ENCODE results near the gene FBXO10.
A peak's percentile ranks its signal among the peaks of the same experiment; 100 is the strongest.
"Not testable (repeated sequence)": the region's sequence is repeated elsewhere in the genome, so short reads cannot be mapped to it uniquely, and the experiment has no call there.

The FBXO10 gene, protein sequence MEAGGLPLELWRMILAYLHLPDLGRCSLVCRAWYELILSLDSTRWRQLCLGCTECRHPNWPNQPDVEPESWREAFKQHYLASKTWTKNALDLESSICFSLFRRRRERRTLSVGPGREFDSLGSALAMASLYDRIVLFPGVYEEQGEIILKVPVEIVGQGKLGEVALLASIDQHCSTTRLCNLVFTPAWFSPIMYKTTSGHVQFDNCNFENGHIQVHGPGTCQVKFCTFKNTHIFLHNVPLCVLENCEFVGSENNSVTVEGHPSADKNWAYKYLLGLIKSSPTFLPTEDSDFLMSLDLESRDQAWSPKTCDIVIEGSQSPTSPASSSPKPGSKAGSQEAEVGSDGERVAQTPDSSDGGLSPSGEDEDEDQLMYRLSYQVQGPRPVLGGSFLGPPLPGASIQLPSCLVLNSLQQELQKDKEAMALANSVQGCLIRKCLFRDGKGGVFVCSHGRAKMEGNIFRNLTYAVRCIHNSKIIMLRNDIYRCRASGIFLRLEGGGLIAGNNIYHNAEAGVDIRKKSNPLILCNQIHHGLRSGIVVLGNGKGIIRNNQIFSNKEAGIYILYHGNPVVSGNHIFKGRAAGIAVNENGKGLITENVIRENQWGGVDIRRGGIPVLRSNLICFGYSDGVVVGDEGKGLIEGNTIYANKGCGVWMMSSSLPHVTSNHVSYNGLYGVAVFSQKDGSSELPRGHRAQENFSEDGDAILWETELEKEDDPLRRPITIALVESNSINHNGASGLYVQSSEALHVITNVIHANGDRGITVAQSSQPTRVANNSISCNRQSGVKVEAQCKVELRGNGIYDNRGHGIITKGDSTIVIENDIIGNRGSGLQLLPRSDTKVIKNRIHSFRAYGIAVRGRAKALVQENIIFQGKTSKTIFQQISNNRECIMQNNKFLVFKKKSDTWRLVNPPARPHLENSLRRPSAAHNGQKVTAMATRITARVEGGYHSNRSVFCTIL

DNA sequence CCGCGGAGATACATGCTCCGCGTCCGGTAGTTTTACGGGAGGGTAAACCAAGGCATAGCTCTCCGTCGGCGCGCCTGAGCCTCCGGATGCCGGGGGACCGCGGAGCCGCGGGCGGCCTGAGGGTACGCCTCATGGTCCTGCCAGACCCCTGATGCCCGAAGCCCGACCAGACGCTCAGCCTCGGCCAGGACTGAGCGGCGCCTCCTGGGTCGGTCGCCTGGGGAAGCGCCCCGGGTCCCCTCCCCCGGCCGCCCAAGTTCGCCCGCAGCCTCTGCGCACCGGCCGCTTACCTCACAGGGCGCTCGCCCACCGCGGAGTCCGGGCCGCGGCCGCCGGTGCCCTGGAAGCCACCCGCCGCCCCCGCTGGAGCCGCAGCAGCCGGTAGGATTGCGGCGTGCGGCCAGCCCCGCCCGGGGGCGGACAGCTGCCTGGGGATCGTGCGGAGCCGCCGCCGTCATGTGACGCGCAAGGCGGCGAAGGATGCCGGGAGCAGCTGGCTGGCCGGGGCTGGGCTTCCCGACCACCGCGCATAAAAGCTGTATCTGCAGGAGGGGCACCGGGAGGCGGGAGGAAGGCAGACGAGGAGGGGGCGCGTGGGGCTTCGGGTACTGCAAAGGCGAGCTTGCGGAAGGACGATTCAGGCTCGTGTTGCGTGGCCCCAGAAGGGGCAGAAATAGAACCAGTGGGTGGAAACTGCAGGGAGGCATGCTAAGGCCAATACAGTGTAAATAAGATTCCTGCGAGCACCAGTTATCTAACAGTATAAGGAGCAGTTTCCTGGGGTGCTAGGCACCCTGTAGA is at the start of gene FBXO10:
TSS of gene FBXO10 (minus strand) at position 460 of the 801 bp plus-strand sequence. CDS start 34,612 bp downstream, outside the sequence.
- no peak for DNase-seq (ENCODE audit: low read depth)

DNA sequence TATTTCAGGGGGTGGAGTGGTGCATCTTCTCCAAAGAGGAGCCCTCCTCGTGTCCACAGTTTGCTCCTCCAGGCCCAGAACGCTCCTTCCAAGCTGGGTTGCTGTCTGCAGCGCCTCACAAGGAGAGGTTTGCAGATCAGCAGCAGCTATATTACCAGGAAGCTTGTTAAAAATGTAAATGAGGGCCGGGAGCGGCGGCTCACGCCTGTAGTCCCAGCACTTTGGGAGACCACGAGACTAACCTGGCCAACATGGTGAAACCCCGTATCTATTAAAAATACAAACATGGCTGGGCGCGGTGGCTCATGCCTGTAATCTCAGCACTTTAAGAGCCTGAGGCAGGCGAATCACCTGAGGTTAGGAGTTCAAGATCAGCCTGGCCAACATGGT is 49.6 kb upstream of the FBXO10 start:
- DNase-seq (ENCODE audit: low read depth): no peak

DNA sequence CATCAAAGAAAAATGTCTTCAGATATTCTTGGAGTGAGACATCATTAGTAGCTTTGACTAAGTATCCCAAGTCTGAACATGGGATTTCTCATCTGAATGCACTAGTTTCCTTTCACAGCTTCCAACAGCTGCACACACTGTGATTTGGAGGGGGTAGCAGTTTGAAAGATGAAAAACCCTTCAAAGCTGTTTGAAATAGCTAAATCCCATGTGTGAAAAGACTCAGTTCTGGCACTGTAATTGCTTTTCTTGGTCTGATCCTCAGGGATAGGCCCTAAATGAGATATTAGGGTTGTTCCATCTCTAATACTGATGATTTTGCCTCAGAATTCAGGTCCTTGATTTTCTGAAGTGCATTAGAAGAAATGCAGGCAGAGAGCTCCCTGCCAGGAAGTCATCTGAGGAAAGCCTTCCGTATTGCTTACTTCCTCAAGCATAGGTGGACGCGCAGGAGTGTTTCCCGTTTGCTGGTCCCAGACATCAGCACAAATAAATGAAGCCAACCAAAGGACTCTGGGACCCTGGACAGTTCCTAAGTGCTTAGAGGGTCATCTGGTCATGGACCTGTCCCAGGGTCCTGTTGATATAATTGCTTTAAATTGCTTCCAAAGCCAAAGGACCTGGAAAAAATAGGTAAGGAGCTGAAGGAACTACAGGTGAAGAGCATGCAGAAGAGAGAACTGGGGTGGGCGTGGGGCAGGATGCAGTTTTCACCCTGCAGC is 49.0 kb upstream of the FBXO10 start:
- no peak for DNase-seq (ENCODE audit: low read depth)

DNA sequence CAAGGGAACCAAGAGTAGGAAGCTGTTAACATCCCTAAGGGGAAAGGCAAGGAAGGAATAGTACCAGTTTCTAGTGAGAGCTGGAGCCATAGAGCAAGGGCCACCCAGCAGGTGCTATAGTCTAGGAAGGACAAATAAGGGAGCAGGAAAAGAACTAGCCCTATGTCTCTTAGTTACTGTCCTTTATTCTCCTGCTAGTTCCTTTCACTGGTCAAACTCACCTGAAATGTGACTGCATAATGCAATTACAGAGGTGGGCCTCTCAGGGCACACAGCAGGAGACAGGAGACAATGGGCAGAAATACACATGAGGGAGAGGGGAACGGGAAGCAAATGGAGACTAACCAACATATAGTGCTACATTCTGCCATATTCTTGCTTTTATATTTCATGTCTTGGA is 47.9 kb upstream of the FBXO10 start:
- DNase-seq (ENCODE audit: low read depth): no peak

DNA sequence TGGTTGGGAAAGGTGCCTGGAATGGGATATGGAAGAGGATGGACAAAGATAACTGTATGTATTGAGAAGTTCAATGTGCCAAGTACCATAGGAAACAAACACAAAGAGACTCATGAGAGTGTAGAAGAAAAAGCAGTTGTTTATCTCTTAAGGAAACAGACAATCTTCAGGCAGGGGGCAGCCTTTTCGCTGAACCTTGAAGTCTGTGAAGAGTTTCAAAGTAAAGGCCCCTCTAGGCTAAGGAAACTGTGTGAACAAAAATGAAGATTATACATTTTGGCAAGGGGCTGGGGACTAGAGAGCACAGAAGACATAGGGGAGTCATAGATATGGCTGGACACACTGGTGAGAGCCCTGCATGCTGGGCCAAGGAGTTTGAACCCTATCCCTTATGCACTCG is 47.1 kb upstream of the FBXO10 start:
- no peak for DNase-seq (ENCODE audit: low read depth)

DNA sequence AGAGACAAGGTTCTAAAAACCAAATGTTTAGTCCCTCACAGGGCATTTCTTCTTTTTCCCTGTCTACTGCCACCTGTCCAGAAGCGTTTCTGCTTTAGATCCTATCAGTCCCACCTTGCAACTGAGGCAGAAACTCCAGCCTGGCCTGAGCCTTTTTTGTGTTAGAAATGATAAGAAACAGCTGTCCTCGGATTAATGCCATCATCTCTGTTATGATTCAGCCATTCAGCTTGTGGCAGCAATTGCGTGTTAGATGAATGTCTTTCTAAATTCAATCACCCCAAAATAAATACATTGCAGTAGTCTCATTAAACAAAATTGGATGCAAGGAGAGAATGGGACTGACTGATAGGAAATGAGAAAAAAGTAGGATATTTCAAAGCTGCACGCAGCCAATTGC is 46.3 kb upstream of the FBXO10 start:
- DNase-seq (ENCODE audit: low read depth): peak; percentile 52

DNA sequence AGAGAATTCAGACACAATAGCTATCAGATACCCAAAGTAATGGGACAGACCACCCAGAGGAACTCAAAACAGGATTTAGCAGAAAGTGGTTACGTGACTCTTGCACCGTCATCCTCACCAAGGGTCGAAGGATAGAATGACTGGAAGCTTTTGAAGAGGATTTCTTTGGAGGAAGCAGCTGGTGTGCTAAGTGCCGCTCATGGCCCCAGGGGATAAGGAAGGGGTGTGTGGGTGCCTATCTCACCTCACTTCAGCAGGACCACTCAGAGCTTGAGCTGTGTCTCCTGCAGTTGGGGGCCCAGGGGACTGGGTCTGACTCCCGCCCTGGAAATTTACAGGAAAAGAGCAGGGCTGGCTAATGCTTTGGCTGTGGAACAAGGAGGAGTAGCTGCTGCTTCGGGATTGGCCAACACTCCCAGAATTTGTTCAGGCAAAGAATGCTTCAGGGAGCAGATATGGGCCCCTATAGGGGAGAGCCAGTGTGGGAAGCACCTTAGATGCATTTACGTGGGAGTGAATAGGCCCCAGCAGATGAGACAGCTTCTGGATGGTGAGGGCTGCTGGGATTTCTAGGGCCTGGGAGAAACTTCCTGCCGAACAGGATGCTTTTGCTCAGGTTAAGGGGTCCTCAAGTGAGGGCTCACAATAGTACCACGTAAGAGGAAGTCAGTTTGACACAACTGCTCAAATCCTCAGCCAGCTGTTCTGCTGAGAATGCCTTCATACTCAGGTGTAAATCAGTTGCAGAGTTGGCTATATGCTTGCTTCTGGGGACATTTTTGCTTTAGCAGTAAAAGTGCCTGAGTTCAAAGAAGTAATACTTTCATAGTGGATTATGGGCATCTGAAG is 45.3 kb upstream of the FBXO10 start:
- no peak for DNase-seq (ENCODE audit: low read depth)

DNA sequence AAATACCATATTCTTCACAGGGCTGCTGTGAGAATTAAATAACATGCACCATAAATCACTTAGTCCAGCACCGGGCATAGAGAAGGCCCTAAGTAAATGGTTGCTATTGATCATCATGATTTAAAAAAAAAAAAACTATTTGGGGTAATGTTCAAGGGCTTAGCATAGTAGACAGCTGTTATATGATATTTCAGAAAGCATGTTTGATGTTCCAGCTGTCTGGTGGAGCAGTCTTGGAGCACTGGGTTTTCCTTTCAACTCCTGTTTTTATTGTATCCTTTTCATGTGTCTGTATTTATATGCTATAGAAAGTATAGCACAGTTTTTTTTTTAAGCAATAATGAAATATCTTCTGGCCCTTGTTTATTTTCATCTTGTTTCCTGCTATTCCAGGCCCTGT is 44.2 kb upstream of the FBXO10 start:
- DNase-seq (ENCODE audit: low read depth): no peak

DNA sequence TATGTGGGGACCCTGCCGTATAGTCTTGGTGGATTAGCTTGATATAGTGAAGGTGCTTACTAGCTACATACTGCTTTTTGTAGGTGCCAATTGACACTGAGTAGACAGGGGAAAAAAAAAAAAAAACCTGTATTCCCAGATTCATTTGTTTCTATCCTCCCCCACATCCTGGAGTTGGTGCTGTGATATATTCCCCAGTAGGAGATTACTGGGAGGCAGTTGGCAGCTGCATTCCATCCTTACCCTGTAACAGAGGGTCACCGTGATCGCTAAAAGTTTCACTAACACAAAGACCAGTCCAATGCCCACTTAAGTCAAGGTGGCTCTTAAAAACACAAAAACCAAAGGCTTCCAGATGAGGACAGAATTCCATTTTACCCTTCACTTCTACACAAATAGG is 43.6 kb upstream of the FBXO10 start:
- DNase-seq (ENCODE audit: low read depth): no peak

DNA sequence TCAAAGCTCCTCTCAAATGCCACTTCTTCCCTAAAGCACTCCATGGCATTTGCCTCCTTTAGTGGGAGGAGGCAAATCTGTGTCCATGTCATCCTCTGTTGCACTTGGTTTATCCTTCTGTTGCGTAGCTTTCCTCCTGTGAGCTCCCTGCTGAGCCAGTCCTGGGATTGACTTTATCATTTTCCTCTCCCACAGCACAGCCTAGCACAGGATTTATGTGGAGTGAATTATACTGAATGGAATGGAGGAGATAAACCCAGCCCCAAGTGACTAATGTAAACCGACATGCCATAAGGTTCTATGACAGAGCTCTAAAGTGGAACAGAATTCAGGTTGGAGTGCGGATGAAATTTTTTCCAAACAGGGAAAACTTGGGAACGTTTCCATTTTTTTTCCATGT is 42.6 kb upstream of the FBXO10 start:
- peak; percentile 85 for DNase-seq (ENCODE audit: low read depth)

DNA sequence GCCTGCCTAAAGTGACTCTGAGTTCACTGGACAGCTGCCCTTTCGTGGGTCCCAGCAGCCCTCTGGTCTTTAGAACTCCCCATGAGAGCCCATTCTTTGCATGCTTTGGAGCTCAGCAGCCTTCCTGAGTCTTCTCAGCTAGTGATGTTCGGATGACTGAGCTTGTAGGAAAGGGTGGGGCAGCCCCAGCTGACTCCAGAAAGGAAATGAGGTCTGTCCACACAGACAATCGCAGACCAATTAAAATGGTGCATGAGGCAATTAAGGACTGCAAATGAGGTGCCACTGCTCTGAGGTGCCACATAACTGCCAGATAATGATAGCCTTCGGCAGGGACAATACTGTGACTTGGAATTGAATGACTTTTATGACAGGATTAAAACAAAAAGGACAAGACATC is 41.7 kb upstream of the FBXO10 start:
- peak; percentile 72 for DNase-seq (ENCODE audit: low read depth)

DNA sequence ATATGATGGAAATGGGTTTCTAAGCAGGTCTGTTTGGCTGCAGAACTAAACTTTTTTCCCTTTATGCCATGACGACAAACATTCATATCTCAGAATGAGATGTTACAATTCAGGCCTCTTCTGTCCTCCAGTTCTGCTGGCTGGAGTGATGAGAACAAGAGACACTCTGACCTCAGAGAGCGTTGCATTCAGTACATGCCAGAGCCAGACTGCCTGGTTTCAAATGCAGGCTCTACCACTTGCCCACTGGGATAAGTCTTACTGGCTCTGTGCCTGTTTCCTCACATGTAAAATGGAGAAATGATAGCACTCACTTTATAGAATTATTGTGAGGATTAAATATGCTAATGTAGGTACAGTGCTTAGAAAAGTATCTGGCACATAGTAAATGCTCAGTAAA is 41.0 kb upstream of the FBXO10 start:
- DNase-seq (ENCODE audit: low read depth): no peak

DNA sequence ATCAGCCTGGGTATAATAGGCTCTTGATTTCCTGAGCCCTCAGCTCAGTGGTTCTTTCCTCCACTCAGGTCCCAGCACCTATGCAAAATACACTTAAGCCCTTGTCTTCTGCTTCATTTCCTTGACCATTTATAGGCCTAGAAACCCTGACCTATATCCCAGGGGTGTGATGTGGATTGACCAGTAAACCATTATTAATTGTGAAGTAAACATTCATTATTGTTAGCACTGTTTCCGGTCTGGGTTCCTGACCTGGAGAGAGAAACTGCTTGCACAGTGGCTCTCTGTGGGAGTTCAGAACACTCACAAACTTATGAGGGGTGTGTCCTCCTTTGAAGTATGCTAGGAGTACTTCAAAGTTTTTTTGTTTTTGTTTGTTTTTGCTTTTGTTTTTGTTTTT is 35.8 kb upstream of the FBXO10 start:
- no peak for DNase-seq (ENCODE audit: low read depth)

DNA sequence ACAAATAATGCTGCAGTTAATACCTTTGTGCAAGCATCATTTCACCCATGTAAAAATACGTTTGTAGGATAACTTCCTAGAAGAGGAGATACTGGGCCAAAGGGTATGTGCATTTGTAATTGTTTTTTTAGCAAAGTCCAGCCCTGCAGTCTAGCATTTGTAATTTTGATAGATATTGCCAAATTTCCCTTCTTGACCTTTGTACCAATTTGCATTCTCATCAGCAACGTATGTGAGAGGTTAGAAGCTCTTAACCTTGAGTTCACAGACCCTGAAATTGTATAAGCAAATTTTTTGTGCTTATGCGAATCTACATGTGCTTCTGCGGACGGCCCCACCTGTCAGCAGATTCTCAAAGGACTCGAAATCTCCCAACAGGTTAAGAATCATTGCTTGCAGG is 34.8 kb upstream of the FBXO10 start:
- DNase-seq (ENCODE audit: low read depth): no peak

DNA sequence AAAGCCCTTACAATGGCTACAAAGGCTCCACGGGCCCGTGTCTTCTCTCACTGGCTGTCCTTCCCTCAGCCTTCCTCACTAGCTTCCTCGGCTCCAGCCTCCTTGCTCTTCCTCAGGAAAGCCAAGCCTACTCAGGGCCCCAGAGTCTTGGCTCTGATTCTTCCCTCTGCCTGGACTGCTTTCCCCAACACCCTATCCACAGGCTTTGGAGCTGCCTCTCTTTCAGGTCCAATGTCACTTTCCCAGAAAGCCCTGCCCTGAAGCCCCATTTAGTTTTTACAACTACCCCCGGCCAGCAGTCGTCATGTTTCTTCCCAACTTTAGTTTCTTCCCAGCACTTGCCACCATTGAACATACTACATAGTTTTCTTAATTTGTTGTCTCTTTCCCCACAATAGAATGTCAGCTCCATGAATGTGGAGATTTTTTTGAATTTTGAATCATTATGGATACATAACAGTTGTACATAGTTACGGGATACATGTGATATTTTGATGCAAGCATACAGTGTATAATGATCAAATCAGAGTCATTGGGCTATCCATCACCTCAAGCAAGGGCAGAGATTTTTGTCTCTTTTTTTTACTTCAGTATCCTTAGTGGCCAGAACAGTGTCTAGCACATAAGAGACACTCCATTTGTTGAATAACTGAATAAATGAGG is 33.7 kb upstream of the FBXO10 start:
- DNase-seq (ENCODE audit: low read depth): no peak

DNA sequence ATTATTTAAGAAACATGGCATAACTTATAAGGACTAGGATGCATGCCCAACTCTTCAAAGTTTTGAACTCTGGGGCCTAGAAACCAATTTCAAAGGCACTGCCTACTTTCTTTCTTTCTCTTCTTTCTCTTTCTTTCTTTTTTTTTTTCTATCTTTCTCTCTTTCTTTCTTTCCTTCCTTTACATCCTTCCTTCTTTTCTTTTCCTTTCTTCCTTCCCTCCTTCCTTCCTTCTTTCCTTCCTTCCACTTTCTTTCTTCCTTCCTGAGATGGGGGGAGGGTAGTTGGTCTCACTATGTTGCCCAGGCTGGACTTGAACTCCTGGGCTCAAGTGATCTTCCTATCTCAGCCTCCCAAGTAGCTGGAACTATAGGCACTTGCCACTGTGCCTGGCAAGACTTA is 32.1 kb upstream of the FBXO10 start:
- no peak for DNase-seq (ENCODE audit: low read depth)

DNA sequence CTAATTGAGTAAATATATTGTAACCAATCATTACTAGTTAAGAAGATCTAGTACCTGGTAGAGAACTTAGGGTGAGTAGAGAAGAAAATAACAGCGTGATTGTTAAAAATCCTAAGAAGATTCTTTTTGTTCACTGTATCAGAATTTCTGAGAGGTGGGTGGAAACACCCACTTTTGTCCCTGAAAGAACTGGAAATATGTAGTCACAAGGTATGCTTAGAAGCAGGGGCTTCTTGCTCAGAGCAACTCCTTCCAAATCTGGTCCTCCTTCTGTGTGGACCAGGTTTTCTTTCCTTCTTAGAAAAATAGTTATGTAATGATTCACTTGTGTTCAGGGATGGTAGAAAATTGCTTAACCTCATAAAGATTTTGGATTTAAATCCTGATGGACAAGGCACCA is 28.1 kb upstream of the FBXO10 start:
- DNase-seq (ENCODE audit: low read depth): no peak

DNA sequence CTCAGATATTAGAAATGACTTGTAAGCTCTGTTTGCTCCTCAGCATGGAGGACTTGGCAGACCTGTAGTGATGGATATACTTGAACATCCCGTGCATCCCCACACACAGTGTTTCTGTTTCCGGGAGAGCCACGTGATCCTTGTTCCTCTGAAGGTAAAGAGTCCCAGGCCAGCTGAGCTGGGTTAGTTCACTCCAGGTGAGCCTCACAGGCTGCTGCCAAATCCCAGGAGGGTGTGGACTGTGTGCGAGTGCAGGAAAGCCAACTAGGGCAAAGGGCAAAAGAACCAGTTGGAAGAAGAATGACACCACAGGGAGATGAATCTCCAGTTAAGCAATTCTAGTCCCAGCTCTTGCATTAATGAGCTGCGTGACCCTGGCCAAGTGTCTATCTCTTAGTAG is 26.6 kb upstream of the FBXO10 start:
- no peak for DNase-seq (ENCODE audit: low read depth)

DNA sequence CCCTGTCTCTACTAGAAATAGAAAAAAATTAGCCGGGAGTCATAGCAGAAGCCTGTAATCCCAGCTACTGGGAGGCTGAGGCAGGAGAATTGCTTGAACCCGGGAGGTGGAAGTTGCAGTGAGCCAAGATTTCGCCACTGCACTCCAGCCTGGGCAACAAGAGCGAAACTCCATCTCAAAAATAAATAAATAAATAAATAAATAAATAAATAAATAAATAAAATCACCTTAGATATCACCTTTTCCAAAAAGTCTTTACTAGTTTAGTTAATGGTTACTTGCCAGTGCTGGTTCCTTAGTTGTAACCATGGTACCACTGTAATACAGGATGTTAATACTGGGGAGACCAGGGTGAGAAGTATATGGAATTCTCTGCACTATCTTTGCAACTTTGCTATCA is 25.9 kb upstream of the FBXO10 start:
- DNase-seq (ENCODE audit: low read depth): not testable (repeated sequence)

DNA sequence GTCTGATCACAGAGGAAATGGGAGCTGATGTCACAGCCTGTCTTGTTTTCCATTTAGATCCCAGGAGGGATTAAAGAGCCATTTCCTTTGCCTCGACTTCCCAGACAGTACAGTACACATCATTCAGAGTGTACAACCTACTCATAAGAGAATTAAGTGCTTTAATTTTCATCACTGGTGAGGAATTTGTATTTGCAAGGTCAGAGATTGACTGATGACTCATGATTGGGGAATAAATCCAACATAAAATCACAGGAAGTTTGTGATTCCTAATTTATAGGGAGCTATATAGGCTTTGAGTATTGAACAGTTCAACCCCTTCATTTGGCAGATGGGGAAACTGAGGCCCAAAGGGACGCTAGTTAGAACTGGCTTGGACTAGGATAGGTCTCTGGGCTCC is 20.3 kb upstream of the FBXO10 start:
- no peak for DNase-seq (ENCODE audit: low read depth)
